Erythroblast (primary cell): ENCODE results near the gene MUC13.

Experiments used
- GATA1 ChIP-seq: IDR thresholded peaks from 2 replicates; pipeline ENCODE4 v1.6.1; 2011; ENCODE audit warnings: low read depth, mild to moderate bottlenecking, control low read depth, low read length, moderate library complexity
- POLR2A ChIP-seq: IDR thresholded peaks from 2 replicates; pipeline ENCODE4 v1.6.1; 2011; ENCODE audit warnings: mild to moderate bottlenecking, low read length

GRCh38 chr3:124896824-124897526 lies 37.6 kb downstream of the MUC13 start:
- TF ChIP-seq POLR2A (no peak), GATA1 (no peak)
